Measurements from ENCODE around the gene ZNF652. TPM values are rescaled to one million over a fixed set of nuclear protein-coding genes. Genes with fewer than 3 reads are reported as not detected.

The ZNF652 gene
- total and polyA plus RNA-seq, 8 donors = 27.8 to 46.8 (median 30.8) TPM

DNA sequence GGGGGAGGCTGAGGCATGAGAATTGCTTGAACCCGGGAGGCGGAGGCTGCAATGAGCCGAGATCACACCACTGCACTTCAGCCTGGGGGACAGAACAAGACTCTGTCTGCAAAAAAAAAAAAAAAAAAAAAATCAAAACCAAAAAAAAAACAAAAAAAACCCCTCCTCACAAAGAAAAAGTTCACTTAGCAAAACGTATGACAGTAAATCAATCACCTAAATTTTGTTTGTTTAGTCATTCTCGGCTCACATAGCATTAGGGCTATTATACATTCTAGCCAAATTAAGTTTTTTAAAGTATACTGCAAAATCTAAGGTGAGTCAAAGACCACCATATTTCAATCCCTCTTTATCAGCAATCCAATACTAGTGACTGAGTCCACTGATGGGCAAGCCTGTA is 5.7 kb downstream of the ZNF652 start:
- no peak for ATAC-seq
- TF ChIP-seq, protein P1, sequence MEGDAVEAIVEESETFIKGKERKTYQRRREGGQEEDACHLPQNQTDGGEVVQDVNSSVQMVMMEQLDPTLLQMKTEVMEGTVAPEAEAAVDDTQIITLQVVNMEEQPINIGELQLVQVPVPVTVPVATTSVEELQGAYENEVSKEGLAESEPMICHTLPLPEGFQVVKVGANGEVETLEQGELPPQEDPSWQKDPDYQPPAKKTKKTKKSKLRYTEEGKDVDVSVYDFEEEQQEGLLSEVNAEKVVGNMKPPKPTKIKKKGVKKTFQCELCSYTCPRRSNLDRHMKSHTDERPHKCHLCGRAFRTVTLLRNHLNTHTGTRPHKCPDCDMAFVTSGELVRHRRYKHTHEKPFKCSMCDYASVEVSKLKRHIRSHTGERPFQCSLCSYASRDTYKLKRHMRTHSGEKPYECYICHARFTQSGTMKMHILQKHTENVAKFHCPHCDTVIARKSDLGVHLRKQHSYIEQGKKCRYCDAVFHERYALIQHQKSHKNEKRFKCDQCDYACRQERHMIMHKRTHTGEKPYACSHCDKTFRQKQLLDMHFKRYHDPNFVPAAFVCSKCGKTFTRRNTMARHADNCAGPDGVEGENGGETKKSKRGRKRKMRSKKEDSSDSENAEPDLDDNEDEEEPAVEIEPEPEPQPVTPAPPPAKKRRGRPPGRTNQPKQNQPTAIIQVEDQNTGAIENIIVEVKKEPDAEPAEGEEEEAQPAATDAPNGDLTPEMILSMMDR (IDR thresholded peaks at IDR 0.05) = no peak
- Histone ChIP-seq H3K27me3 (no peaks in the 10 kb centered on the region), H3K36me3 (no peaks in the 10 kb centered on the region), H3K4me1 (peaks cover 7 to 40% of the 10 kb centered on the region in 2 donors), H3K9me3 (no peaks in the 10 kb centered on the region), H3K4me3 (no peak overlapping the region), H3K27ac (no peak overlapping the region)
- intact Hi-C loops (cut with DNase I) = no loop called here
- no peak for DNase-seq

DNA sequence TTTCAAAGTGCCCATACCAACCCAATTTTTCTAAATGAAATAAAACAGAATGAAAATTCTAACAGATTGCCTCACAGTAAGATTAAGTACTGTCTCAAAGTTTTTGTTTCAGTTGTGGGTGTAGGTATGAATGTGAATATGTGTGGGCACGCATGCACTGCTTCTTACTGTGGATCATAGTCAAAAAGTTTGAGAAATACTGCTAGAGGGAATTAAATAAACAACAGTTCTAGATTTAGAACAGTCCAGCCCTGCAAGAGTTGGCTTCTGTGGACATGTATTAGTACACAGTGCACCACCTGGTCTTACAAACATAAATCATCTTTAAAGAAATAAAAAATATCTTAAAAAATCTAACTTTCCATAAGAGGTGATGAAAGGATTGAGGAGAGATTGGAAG is 8.4 kb downstream of the ZNF652 start:
- H3K9me3 ChIP-seq = no peaks in the 10 kb centered on the region
- intact Hi-C loops (cut with DNase I) = no loop called here
- no peak for ATAC-seq
- TF ChIP-seq, protein P1 (IDR thresholded peaks at IDR 0.05) = no peak
- no peak for DNase-seq
- no peak overlapping the region for H3K27ac ChIP-seq
- H3K27me3 ChIP-seq = no peaks in the 10 kb centered on the region
- H3K4me3 ChIP-seq = no peak overlapping the region
- peaks cover 0 to 15% of the 10 kb centered on the region in 2 donors for H3K4me1 ChIP-seq
- H3K36me3 ChIP-seq = no peaks in the 10 kb centered on the region

DNA sequence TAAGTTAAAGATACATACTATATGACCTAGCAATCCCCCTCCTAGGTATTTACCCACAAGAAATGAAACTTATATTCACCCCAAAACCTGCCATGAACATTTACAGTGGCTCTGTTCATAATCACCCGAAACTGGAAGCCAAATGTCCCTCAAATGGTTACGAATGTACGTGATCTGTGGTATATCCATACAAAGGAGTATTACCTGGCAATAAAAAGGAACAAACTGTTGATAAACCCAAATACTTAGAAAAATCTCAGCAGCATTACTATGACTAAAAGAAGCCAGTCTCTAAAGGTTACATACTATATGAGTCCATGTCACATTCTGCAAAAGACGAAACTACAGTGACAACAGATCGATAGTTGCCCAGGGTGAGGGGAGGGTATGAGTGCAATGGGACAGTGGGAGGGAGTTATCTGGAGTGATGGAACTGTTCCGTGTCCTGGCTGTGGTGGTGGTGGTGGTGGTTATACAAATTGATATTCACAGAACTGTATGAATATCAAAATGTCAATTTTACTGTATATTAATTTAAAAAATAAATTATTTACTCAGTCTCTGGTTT is 9.4 kb downstream of the ZNF652 start:
- Histone ChIP-seq H3K36me3 (no peaks in the 10 kb centered on the region), H3K27ac (no peak overlapping the region), H3K9me3 (no peaks in the 10 kb centered on the region), H3K4me1 (peaks cover 0 to 6% of the 10 kb centered on the region in 2 donors), H3K27me3 (no peaks in the 10 kb centered on the region), H3K4me3 (no peak overlapping the region)
- TF ChIP-seq, protein P1 (IDR thresholded peaks at IDR 0.05) = no peak
- no peak for ATAC-seq
- DNase-seq = no peak
- intact Hi-C loops (cut with DNase I) = no loop called here

DNA sequence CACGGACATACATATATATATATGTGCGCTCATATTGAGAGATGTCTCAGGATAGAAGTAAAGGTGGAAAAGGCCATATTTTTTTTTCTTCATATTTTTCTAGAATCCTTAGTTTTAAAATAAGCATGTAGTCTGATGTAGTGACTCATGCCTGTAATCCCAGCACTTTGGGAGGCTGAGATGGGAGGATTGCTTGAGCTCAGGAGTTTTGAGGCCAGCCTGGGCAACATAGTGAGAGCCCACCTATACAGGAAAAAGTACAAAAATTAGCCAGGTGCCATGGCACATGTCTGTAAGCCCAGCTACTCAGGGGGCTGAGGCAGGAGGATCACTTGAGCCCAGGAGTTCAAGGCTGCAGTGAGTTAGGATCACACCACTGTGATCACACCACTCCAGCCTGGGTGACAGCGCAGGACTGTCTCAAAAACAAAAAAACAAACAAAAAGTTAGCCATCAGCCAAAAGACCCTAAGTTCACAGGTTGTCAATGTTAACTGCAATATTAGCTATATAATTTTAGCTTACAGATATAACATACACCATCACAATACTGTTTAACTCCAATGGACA is 10.4 kb downstream of the ZNF652 start:
- Histone ChIP-seq H3K4me3 (no peak overlapping the region), H3K4me1 (no peaks in the 10 kb centered on the region), H3K27ac (no peak overlapping the region), H3K36me3 (no peaks in the 10 kb centered on the region), H3K9me3 (no peaks in the 10 kb centered on the region), H3K27me3 (no peaks in the 10 kb centered on the region)
- DNase-seq (no peak), ATAC-seq (no peak)
- TF ChIP-seq, protein P1 (IDR thresholded peaks at IDR 0.05) = no peak
- intact Hi-C loops (cut with DNase I) = no loop called here

DNA sequence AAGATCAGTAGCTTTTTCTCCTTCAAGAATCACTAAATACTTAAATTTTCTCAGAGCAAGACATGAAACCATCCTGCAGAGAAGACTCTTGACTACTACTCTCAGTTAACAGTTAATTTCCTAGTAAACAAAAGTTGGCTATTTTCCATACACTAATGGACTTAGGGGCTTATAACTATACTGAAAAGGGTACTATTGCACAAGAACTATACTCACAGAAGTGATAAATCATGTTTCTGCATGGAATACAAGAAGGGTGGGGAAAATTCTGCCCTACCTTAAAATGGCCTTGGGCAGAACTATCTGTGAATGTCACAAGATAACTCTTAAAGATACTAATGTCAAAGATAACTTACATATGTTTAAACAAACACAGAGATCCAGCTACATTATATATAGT is 12.5 kb downstream of the ZNF652 start:
- no peaks in the 10 kb centered on the region for H3K9me3 ChIP-seq
- intact Hi-C loops (cut with DNase I) = no loop called here
- TF ChIP-seq, protein P1 (IDR thresholded peaks at IDR 0.05) = no peak
- no peaks in the 10 kb centered on the region for H3K36me3 ChIP-seq
- no peak overlapping the region for H3K27ac ChIP-seq
- DNase-seq = no peak
- no peak overlapping the region for H3K4me3 ChIP-seq
- no peak for ATAC-seq
- peaks cover 0 to 8% of the 10 kb centered on the region in 2 donors for H3K4me1 ChIP-seq
- H3K27me3 ChIP-seq = no peaks in the 10 kb centered on the region

Measured in left lung (tissue), 10 donors.